ENCODE measurements around the gene BABAM2. TPM values are rescaled to one million over a fixed set of nuclear protein-coding genes. Genes with fewer than 3 reads are reported as not detected.

BABAM2 gene
- total RNA-seq, 2 experiments from 2014 or later: 66.8 to 68.4 TPM

DNA sequence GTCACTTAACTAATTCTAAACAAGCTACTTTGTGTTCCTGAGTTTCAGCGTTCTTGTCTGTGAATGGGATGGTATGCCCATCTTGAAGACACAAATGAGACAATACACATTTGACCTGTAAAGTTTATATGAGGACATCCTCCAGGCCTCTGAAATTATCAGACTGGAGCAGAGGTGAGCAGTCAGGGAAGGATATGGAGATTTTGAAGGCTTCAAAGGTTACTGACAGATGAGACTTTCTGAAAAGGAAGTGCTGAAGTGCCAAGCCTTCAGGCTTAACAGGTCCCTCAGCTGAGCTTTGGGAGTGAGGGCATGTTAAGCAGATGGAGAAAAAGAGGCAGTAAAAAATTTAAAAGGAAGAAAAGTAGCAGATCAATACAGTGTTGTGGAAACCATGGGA lies 391.2 kb downstream of the BABAM2 start:
- ChIA-PET CTCF (interaction anchor here (1.1 kb wide), 1 partner anchor 11 kb away, joined by 3 read pairs; no protein-coding TSS in a partner anchor), POLR2A (no interaction called here)
- TF ChIP-seq CTCF (IDR thresholded peaks at IDR 0.05): no peak
- no peak overlapping the region for H3K27ac Mint-ChIP-seq
- intact Hi-C loops (cut with micrococcal nuclease): no loop called here
- H3K27me3 Mint-ChIP-seq: no peaks in the 10 kb centered on the region
- peaks cover under 1% of the 10 kb centered on the region for H3K4me1 Mint-ChIP-seq (ENCODE audit: low read depth)
- H3K36me3 Mint-ChIP-seq (ENCODE audit: low read depth): no peaks in the 10 kb centered on the region
- ATAC-seq: no peak
- no peaks in the 10 kb centered on the region for H3K9me3 Mint-ChIP-seq
- no peak overlapping the region for H3K4me3 Mint-ChIP-seq
- no peak for DNase-seq

DNA sequence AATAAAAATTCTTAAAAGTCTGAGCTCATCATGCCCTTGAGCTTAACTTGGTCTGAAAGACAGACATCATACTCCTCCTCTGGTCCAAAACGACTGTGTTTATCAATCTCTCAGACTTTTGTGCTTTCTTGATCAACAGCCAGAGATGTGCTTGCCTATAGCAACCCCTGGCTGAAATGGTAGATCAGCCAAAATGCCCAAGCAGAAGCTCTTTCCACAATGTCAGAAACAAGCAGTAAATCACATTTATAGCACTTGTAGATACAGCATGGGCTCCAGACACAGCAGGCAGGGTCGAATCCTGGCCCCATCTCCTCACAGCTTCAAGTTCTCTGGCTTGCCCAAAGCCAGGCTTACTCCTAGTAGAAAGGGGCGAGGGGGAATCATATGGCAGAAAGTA lies 391.7 kb downstream of the BABAM2 start:
- Mint-ChIP-seq H3K27ac (no peak overlapping the region), H3K4me3 (no peak overlapping the region), H3K36me3 (ENCODE audit: low read depth) (no peaks in the 10 kb centered on the region), H3K27me3 (no peaks in the 10 kb centered on the region), H3K4me1 (ENCODE audit: low read depth) (no peaks in the 10 kb centered on the region), H3K9me3 (no peaks in the 10 kb centered on the region)
- ATAC-seq: no peak
- intact Hi-C loops (cut with micrococcal nuclease): no loop called here
- TF ChIP-seq CTCF (IDR thresholded peaks at IDR 0.05): no peak
- ChIA-PET CTCF (interaction anchor here (1.1 kb wide), 1 partner anchor 10 kb away, joined by 3 read pairs; no protein-coding TSS in a partner anchor), POLR2A (no interaction called here)
- DNase-seq: no peak

DNA sequence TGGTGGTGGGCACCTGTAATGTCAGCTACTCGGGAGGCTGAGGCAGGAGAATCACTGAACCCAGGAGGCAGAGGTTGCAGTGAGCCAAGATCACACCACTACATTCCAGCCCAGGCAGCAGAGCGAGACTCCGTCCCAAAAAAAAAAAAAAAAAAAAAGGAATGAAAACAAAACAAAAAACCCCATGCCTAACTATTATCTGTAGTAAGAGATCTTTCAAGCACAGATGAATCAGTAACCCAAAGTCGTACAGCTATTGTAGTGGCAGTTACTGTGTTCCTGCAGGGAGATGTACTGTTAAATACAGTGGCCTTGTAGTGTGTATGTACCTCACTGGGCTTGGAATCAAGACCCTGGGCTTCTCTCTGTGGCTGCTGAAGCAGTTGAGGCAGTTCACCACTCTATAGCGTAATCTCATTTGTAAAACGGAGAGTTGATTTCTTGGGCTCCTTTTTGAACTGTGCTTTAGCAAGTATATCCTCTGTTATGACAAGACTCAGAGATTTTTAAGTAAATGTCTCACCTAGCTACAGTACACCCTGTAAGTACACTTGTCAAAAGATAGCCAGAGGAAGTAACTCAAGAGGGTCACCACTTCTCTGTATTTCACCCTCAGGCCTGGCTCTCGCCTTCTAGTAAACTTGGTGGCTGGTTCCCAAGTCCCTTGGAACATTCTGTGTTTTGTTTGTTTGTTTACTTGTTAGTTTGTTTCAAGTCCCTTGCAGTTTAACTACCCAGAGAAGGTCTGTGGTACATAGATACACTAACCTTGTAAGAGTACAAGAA lies 392.5 kb downstream of the BABAM2 start:
- Mint-ChIP-seq H3K4me1 (ENCODE audit: low read depth) (no peaks in the 10 kb centered on the region), H3K4me3 (no peak overlapping the region), H3K27me3 (no peaks in the 10 kb centered on the region), H3K27ac (no peak overlapping the region), H3K9me3 (no peaks in the 10 kb centered on the region), H3K36me3 (ENCODE audit: low read depth) (no peaks in the 10 kb centered on the region)
- ATAC-seq (no peak), DNase-seq (no peak)
- TF ChIP-seq CTCF (IDR thresholded peaks at IDR 0.05): no peak
- intact Hi-C loops (cut with micrococcal nuclease): no loop called here
- ChIA-PET POLR2A (no interaction called here), CTCF (no interaction called here)

DNA sequence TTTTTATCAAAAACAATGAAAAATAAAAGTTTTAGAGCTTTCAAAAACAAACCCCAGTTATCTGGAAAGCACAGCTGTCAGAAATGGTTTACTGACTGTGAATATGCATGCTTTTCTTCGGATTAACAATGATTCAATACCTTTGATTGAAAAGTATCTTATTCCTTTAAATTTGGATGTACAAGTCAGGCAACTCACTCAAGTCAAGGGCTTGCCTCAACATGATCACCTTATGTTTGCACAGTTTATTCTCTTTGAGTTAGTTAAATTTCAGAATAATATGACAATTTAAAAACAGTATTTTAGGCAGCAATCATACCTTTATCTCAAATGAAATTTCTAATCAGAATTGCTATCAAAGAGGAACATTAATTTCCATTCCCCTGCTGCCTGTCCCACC lies 393.3 kb downstream of the BABAM2 start:
- POLR2A ChIA-PET: no interaction called here
- ATAC-seq: no peak
- no peaks in the 10 kb centered on the region for H3K9me3 Mint-ChIP-seq
- no peaks in the 10 kb centered on the region for H3K4me1 Mint-ChIP-seq (ENCODE audit: low read depth)
- no peak for DNase-seq
- H3K27me3 Mint-ChIP-seq: no peaks in the 10 kb centered on the region
- CTCF ChIA-PET: no interaction called here
- no peak overlapping the region for H3K27ac Mint-ChIP-seq
- intact Hi-C loops (cut with micrococcal nuclease): no loop called here
- H3K4me3 Mint-ChIP-seq: no peak overlapping the region
- H3K36me3 Mint-ChIP-seq (ENCODE audit: low read depth): peaks cover under 1% of the 10 kb centered on the region
- TF ChIP-seq CTCF (IDR thresholded peaks at IDR 0.05): no peak

GRCh38 chr2:28286678-28287077 lies 396.1 kb downstream of the BABAM2 start:
- peaks cover 1% of the 10 kb centered on the region for H3K4me1 Mint-ChIP-seq (ENCODE audit: low read depth)
- ChIA-PET POLR2A (no interaction called here), CTCF (no interaction called here)
- DNase-seq: no peak
- intact Hi-C loops (cut with micrococcal nuclease): no loop called here
- H3K4me3 Mint-ChIP-seq: no peak overlapping the region
- H3K9me3 Mint-ChIP-seq: no peaks in the 10 kb centered on the region
- TF ChIP-seq CTCF (IDR thresholded peaks at IDR 0.05): no peak
- no peak overlapping the region for H3K27ac Mint-ChIP-seq
- no peaks in the 10 kb centered on the region for H3K27me3 Mint-ChIP-seq
- H3K36me3 Mint-ChIP-seq (ENCODE audit: low read depth): peaks cover 2% of the 10 kb centered on the region
- ATAC-seq: no peak
